GM21381 (cell line): ENCODE data around the gene NRAS.
A peak's percentile ranks its signal among the peaks of the same experiment; 100 is the strongest.

Source experiments
- ATAC-seq: cut with Tn5 transposase; IDR thresholded peaks from one replicate; pipeline ENCODE4 v1.9.1; 2021; ENCODE audit warnings: mild to moderate bottlenecking, moderate library complexity; ENCODE audit not compliant: unreplicated experiment

Gene NRAS

GRCh38 chr1:114685851-114686250, 30.7 kb downstream of the NRAS start:
- ATAC-seq, result no peak

GRCh38 chr1:114677691-114678090, 38.9 kb downstream of the NRAS start:
- no peak for ATAC-seq

GRCh38 chr1:114676115-114676514, 40.5 kb downstream of the NRAS start:
- ATAC-seq, result no peak

- ATAC-seq, result no peak
These were observed 44.7 kb downstream of the NRAS start for GRCh38 chr1:114671939-114672275.

GRCh38 chr1:114671011-114671938, 45.3 kb downstream of the NRAS start:
- ATAC-seq, result no peak

GRCh38 chr1:114670083-114671010, 46.2 kb downstream of the NRAS start:
- ATAC-seq, result peak; percentile 98

GRCh38 chr1:114669562-114670082, 46.9 kb downstream of the NRAS start, which contains the start of gene DENND2C:
TSS of gene DENND2C (minus strand) at chr1:114670049. CDS start at chr1:114625984, 44,065 bp downstream.
- ATAC-seq, result peak; percentile 63

- no peak for ATAC-seq
These were observed 47.6 kb downstream of the NRAS start for GRCh38 chr1:114668784-114669561.

GRCh38 chr1:114668373-114668772, 48.2 kb downstream of the NRAS start:
- ATAC-seq, result no peak

GRCh38 chr1:114666954-114667353, 49.6 kb downstream of the NRAS start:
- ATAC-seq, result no peak

GRCh38 chr1:114660238-114660637, 56.3 kb downstream of the NRAS start:
- no peak for ATAC-seq
